ENCODE data around the gene PCGF2. TPM values are rescaled to one million over a fixed set of nuclear protein-coding genes. Genes with fewer than 3 reads are reported as not detected.

Gene PCGF2
- total and polyA plus RNA-seq, 10 of the 15 experiments (the other 5 are each of a cell fraction or from before 2014, with no cell fraction given), result 2.7 to 35.6 (median 7.2) TPM

DNA sequence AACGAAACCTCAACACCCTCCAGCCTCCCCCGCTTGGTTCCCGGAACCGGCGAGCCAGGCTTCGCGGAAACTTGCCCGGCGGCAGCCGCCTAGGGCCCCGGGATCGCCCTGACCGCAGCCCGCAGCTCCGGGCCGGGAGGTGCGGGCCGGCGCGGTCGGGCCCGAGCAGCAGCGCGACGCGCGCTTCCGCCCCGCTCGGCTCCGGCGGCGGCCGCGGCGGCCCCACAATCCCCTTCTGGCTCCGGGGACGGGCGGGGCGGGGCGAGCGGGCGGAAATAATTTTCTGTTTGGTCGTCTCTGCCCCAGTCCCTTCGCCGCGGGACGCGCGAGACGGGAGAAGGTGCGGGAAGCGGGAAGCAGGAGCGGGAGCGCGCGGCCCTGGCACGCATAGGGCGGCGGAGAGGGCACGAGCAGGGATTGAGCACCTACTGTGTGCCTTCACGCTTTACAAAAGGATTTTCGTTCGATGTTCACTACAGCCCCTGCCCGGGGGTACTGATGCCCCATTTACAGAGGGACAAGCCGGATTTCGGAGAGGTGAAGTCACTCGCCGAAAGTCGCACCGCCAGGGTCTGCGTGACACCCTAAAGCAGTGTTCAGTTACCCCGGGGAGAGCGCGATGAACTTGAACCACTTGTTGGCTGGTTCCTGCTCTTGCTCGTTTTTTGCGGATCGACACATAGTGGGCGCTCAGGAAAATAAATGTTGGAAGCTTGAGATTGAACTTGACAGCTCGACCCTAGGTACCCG is 45.8 kb downstream of the PCGF2 start (continued):
- TF ChIP-seq, protein P1, sequence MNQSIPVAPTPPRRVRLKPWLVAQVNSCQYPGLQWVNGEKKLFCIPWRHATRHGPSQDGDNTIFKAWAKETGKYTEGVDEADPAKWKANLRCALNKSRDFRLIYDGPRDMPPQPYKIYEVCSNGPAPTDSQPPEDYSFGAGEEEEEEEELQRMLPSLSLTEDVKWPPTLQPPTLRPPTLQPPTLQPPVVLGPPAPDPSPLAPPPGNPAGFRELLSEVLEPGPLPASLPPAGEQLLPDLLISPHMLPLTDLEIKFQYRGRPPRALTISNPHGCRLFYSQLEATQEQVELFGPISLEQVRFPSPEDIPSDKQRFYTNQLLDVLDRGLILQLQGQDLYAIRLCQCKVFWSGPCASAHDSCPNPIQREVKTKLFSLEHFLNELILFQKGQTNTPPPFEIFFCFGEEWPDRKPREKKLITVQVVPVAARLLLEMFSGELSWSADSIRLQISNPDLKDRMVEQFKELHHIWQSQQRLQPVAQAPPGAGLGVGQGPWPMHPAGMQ (IDR thresholded peaks at IDR 0.05; ENCODE audit: borderline replicate concordance), result no peak
- no peak; the same call in 1 of the 2 replicates for TF ChIP-seq CBX5 (IDR thresholded peaks at IDR 0.05; ENCODE audit: low read depth)
- peak; percentile 47; the same call in 1 of the 2 replicates for TF ChIP-seq ELK1 (IDR thresholded peaks at IDR 0.05; ENCODE audit: low read depth, low read length)
- TF ChIP-seq LARP7 (IDR thresholded peaks at IDR 0.05), result peak; percentile 84; the same call in 1 of the 2 replicates
- no peak for TF ChIP-seq STAT3 (IDR thresholded peaks at IDR 0.05; ENCODE audit: low read depth, low read length)
- TF ChIP-seq RB1 (IDR thresholded peaks at IDR 0.05; ENCODE audit: borderline replicate concordance), result peak; percentile 48; the same call in 1 of the 2 replicates
- TF ChIP-seq ZNF622 (IDR thresholded peaks at IDR 0.05), result no peak
- TF ChIP-seq ASH2L (IDR thresholded peaks at IDR 0.05; ENCODE audit: borderline replicate concordance, low read depth), result no peak
- TF ChIP-seq SUPT20H (IDR thresholded peaks at IDR 0.05; ENCODE audit: borderline replicate concordance, control insufficient read depth, low read depth, low read length), result no peak
- TF ChIP-seq ZBED1 (IDR thresholded peaks at IDR 0.05; ENCODE audit: borderline replicate concordance), result no peak; the same call in 1 of the 2 replicates
- TF ChIP-seq CEBPZ (IDR thresholded peaks at IDR 0.05; ENCODE audit: low read depth, low read length), result no peak
- TF ChIP-seq ZBTB33 (IDR thresholded peaks at IDR 0.05), result no peak
- no peak for TF ChIP-seq MLLT1 (IDR thresholded peaks at IDR 0.05)
- peak; percentile 63; the same call in 1 of the 2 replicates for TF ChIP-seq BACH1 (IDR thresholded peaks at IDR 0.05; ENCODE audit: borderline replicate concordance)
- no peak for TF ChIP-seq SUZ12 (IDR thresholded peaks at IDR 0.05; ENCODE audit: unreplicated experiment)
- no peak for TF ChIP-seq FOXK2 (IDR thresholded peaks at IDR 0.05)
- peak; percentile 50 for TF ChIP-seq YY1 (IDR thresholded peaks at IDR 0.05; ENCODE audit: low read depth, low read length)
- TF ChIP-seq CREM (IDR thresholded peaks at IDR 0.05; ENCODE audit: low read depth), result no peak
- TF ChIP-seq SMARCA5 (IDR thresholded peaks at IDR 0.05), result peak; percentile 56
- TF ChIP-seq STAT1 (conservative IDR thresholded peaks at IDR 0.05), result no peak

All from GM12878 (cell line).